Measurements from ENCODE around the gene FSTL4. TPM values are rescaled to one million over a fixed set of nuclear protein-coding genes. Genes with fewer than 3 reads are reported as not detected.

FSTL4 gene
- total and polyA plus RNA-seq, 4 donors: 0.02 to 0.18 TPM; not detected in 2

- no peaks in the 10 kb centered on the region for H3K4me1 ChIP-seq (ENCODE audit: control insufficient read depth in 4 of 4, insufficient read depth in 4 of 4, low read length in 3 of 4)
- DNase-seq (ENCODE audit: low spot score): no peak
- no peaks in the 10 kb centered on the region for H3K36me3 ChIP-seq (ENCODE audit: control insufficient read depth in 4 of 4, insufficient read depth in 3 of 4, low read depth in 1 of 4, low read length in 3 of 4)
- WGBS: 83% methylated on average over 2 of the region's 2 CpGs
- no peak overlapping the region for H3K27ac ChIP-seq (ENCODE audit: low read depth in 1 of 2, low read length in 2 of 2)
- H3K9ac ChIP-seq (ENCODE audit: low read depth in 1 of 2, low read length in 2 of 2): no peak overlapping the region
- no peak for TF ChIP-seq FOXA1 (IDR thresholded peaks at IDR 0.05)
- TF ChIP-seq RXRA (IDR thresholded peaks at IDR 0.05): no peak
- H3K27me3 ChIP-seq (ENCODE audit: control insufficient read depth in 4 of 4, insufficient read depth in 4 of 4, low read length in 3 of 4): no peaks in the 10 kb centered on the region
- H3K4me3 ChIP-seq (ENCODE audit: low read depth in 1 of 3, low read length in 3 of 3): no peak overlapping the region
- H3K9me3 ChIP-seq (ENCODE audit: control insufficient read depth in 4 of 4, low read length in 3 of 4): no peaks in the 10 kb centered on the region
Measured at GRCh38 chr5:133304178-133304577, 308.2 kb downstream of the FSTL4 start.

DNA sequence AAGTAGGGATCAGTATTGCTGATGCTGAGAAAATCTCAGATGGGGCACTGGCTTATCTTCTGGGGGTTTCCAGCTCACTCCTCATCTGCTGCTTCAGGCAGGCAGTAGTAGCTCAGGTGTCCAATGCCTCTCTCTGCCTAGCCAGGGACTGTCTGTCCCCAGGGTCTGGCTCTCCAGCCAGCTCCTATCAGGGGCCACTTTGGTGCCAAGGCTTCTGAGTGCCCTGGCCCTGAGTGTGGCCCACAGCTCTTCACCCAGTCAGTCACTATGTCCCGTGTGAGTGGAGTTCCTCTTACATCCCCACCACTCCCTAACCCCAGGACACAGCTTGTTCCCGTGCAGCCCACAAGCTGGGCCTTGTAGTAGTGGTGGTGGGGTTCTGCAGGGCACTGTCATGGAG is 309.0 kb downstream of the FSTL4 start:
- DNase-seq (ENCODE audit: low spot score): no peak
- no peak overlapping the region for H3K27ac ChIP-seq (ENCODE audit: low read depth in 1 of 2, low read length in 2 of 2)
- no peaks in the 10 kb centered on the region for H3K27me3 ChIP-seq (ENCODE audit: control insufficient read depth in 4 of 4, insufficient read depth in 4 of 4, low read length in 3 of 4)
- no peak overlapping the region for H3K4me3 ChIP-seq (ENCODE audit: low read depth in 1 of 3, low read length in 3 of 3)
- no peak overlapping the region for H3K9ac ChIP-seq (ENCODE audit: low read depth in 1 of 2, low read length in 2 of 2)
- TF ChIP-seq NR2F2 (IDR thresholded peaks at IDR 0.05) (no peak), RXRA (IDR thresholded peaks at IDR 0.05) (no peak), GABPA (IDR thresholded peaks at IDR 0.05 in 1 of 2, conservative IDR thresholded peaks at IDR 0.05 in 1 of 2) (no peak), HNF4G (IDR thresholded peaks at IDR 0.05) (no peak), HNF4A (conservative IDR thresholded peaks at IDR 0.05) (no peak), YY1 (IDR thresholded peaks at IDR 0.05) (no peak), SP1 (IDR thresholded peaks at IDR 0.05) (no peak), RAD21 (IDR thresholded peaks at IDR 0.05) (no peak), FOXA2 (IDR thresholded peaks at IDR 0.05) (no peak), MAX (IDR thresholded peaks at IDR 0.05) (no peak), FOXA1 (IDR thresholded peaks at IDR 0.05) (no peak), TAF1 (conservative IDR thresholded peaks at IDR 0.05) (no peak), EGR1 (IDR thresholded peaks at IDR 0.05; ENCODE audit: low read depth in 2 of 2) (no peak), CTCF (IDR thresholded peaks at IDR 0.05; ENCODE audit: low read depth, low read length, missing input control) (no peak), JUND (IDR thresholded peaks at IDR 0.05) (no peak)
- TF ChIP-seq, protein P1, sequence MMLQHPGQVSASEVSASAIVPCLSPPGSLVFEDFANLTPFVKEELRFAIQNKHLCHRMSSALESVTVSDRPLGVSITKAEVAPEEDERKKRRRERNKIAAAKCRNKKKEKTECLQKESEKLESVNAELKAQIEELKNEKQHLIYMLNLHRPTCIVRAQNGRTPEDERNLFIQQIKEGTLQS (IDR thresholded peaks at IDR 0.05): no peak
- TF ChIP-seq, protein P2, sequence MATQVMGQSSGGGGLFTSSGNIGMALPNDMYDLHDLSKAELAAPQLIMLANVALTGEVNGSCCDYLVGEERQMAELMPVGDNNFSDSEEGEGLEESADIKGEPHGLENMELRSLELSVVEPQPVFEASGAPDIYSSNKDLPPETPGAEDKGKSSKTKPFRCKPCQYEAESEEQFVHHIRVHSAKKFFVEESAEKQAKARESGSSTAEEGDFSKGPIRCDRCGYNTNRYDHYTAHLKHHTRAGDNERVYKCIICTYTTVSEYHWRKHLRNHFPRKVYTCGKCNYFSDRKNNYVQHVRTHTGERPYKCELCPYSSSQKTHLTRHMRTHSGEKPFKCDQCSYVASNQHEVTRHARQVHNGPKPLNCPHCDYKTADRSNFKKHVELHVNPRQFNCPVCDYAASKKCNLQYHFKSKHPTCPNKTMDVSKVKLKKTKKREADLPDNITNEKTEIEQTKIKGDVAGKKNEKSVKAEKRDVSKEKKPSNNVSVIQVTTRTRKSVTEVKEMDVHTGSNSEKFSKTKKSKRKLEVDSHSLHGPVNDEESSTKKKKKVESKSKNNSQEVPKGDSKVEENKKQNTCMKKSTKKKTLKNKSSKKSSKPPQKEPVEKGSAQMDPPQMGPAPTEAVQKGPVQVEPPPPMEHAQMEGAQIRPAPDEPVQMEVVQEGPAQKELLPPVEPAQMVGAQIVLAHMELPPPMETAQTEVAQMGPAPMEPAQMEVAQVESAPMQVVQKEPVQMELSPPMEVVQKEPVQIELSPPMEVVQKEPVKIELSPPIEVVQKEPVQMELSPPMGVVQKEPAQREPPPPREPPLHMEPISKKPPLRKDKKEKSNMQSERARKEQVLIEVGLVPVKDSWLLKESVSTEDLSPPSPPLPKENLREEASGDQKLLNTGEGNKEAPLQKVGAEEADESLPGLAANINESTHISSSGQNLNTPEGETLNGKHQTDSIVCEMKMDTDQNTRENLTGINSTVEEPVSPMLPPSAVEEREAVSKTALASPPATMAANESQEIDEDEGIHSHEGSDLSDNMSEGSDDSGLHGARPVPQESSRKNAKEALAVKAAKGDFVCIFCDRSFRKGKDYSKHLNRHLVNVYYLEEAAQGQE (IDR thresholded peaks at IDR 0.05): no peak
- TF ChIP-seq, protein P3, sequence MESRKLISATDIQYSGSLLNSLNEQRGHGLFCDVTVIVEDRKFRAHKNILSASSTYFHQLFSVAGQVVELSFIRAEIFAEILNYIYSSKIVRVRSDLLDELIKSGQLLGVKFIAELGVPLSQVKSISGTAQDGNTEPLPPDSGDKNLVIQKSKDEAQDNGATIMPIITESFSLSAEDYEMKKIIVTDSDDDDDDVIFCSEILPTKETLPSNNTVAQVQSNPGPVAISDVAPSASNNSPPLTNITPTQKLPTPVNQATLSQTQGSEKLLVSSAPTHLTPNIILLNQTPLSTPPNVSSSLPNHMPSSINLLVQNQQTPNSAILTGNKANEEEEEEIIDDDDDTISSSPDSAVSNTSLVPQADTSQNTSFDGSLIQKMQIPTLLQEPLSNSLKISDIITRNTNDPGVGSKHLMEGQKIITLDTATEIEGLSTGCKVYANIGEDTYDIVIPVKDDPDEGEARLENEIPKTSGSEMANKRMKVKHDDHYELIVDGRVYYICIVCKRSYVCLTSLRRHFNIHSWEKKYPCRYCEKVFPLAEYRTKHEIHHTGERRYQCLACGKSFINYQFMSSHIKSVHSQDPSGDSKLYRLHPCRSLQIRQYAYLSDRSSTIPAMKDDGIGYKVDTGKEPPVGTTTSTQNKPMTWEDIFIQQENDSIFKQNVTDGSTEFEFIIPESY (IDR thresholded peaks at IDR 0.05): no peak
- no peaks in the 10 kb centered on the region for H3K9me3 ChIP-seq (ENCODE audit: control insufficient read depth in 4 of 4, low read length in 3 of 4)
- WGBS: 84% methylated on average over 2 of the region's 2 CpGs
- H3K4me1 ChIP-seq (ENCODE audit: control insufficient read depth in 4 of 4, insufficient read depth in 4 of 4, low read length in 3 of 4): no peaks in the 10 kb centered on the region
- no peaks in the 10 kb centered on the region for H3K36me3 ChIP-seq (ENCODE audit: control insufficient read depth in 4 of 4, insufficient read depth in 3 of 4, low read depth in 1 of 4, low read length in 3 of 4)

Measured in liver (tissue), 9 donors.